Measurements from ENCODE around the gene CCR6. TPM values are rescaled to one million over a fixed set of nuclear protein-coding genes. Genes with fewer than 3 reads are reported as not detected.

Gene CCR6
- total RNA-seq, 4 donors from 2014 or later: not detected

GRCh38 chr6:167104388-167104787, 18.5 kb upstream of the CCR6 start:
- Histone ChIP-seq H3K27me3 (no peaks in the 10 kb centered on the region), H3K4me1 (no peaks in the 10 kb centered on the region), H3K36me3 (no peaks in the 10 kb centered on the region), H3K9me3 (no peaks in the 10 kb centered on the region), H3K4me3 (no peak overlapping the region), H3K27ac (no peak overlapping the region)
- TF ChIP-seq POLR2A (IDR thresholded peaks at IDR 0.05): no peak
- no peak for TF ChIP-seq CTCF (IDR thresholded peaks at IDR 0.05)
- no peak for DNase-seq
- intact Hi-C loops (cut with DNase I; ENCODE audit: low total_unique reads): no loop called here

- Histone ChIP-seq H3K4me3 (no peak overlapping the region), H3K4me1 (no peaks in the 10 kb centered on the region), H3K27ac (no peak overlapping the region), H3K27me3 (no peaks in the 10 kb centered on the region), H3K36me3 (no peaks in the 10 kb centered on the region), H3K9me3 (no peaks in the 10 kb centered on the region)
- TF ChIP-seq POLR2A (IDR thresholded peaks at IDR 0.05) (no peak), CTCF (IDR thresholded peaks at IDR 0.05) (no peak)
- no peak for DNase-seq
- intact Hi-C loops (cut with DNase I; ENCODE audit: low total_unique reads): no loop called here
These were observed 17.8 kb upstream of the CCR6 start for GRCh38 chr6:167105060-167105459.

DNA sequence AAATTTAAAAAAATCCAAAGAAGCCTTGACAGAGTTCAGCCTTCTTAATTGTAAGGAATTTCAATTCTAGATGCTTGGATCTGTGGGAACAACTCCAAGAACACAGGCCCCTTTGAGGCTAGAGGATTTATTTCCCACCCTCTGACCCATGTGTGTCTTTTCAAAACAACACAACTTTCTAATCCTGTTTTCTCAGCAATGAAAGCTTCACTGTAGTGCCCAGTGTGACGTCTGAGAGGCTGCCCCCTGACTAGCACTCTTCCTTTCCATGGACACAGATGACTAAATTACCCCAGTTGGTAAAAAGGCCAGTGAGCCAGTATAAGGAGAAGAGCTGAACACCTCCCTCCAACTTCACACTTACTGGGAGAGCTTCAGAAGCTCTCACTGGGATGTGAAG, 16.5 kb upstream of the CCR6 start:
- Histone ChIP-seq H3K36me3 (no peaks in the 10 kb centered on the region), H3K4me1 (no peaks in the 10 kb centered on the region), H3K4me3 (no peak overlapping the region), H3K9me3 (no peaks in the 10 kb centered on the region), H3K27me3 (no peaks in the 10 kb centered on the region), H3K27ac (no peak overlapping the region)
- intact Hi-C loops (cut with DNase I; ENCODE audit: low total_unique reads): no loop called here
- no peak for TF ChIP-seq POLR2A (IDR thresholded peaks at IDR 0.05)
- no peak for TF ChIP-seq CTCF (IDR thresholded peaks at IDR 0.05)
- no peak for DNase-seq

- DNase-seq: no peak
- no peaks in the 10 kb centered on the region for H3K27me3 ChIP-seq
- no peak overlapping the region for H3K27ac ChIP-seq
- intact Hi-C loops (cut with DNase I; ENCODE audit: low total_unique reads): no loop called here
- H3K9me3 ChIP-seq: no peaks in the 10 kb centered on the region
- H3K36me3 ChIP-seq: no peaks in the 10 kb centered on the region
- H3K4me3 ChIP-seq: no peak overlapping the region
- H3K4me1 ChIP-seq: no peaks in the 10 kb centered on the region
- no peak for TF ChIP-seq POLR2A (IDR thresholded peaks at IDR 0.05)
- TF ChIP-seq CTCF (IDR thresholded peaks at IDR 0.05): no peak
These were observed 15.1 kb upstream of the CCR6 start for GRCh38 chr6:167107787-167108186.

DNA sequence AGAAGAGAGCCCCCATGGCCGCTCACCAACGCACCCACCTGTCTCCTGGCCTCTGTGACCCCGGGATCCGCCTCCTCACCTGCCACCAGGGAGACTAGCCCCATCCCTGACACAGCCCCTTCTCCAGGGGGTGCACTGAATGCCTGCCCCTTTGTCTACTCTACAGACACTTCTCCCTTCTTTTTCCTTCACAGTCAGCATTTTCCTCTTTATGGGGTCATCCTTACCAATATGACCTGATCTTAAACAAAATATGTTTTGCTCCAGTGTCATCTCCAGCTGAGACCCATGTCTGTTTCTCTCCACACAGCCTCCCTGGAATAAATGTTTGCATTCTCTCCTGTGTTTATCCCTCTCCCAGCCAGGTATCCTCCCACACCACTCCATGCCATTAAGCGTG, 14.6 kb upstream of the CCR6 start:
- TF ChIP-seq CTCF (IDR thresholded peaks at IDR 0.05) (no peak), POLR2A (IDR thresholded peaks at IDR 0.05) (no peak)
- intact Hi-C loops (cut with DNase I; ENCODE audit: low total_unique reads): no loop called here
- Histone ChIP-seq H3K36me3 (no peaks in the 10 kb centered on the region), H3K27ac (no peak overlapping the region), H3K4me1 (no peaks in the 10 kb centered on the region), H3K27me3 (no peaks in the 10 kb centered on the region), H3K4me3 (no peak overlapping the region), H3K9me3 (no peaks in the 10 kb centered on the region)
- no peak for DNase-seq
